SK-N-SH treated with all-trans-retinoic acid at 6 μM for 48 hours (cell line): ENCODE measurements around the gene ZKSCAN5.
A peak's percentile ranks its signal among the peaks of the same experiment; 100 is the strongest.

ENCODE experiments used
- ATAC-seq: fragments of 200-7000 bp; cut with Tn5 transposase; 3 replicates; pipeline ENCODE4 v1.9.1; 2020; ENCODE audit warnings: mild to moderate bottlenecking, moderate library complexity
- ARNTL ChIP-seq: fragments of 450-650 bp; formaldehyde crosslinking; IDR thresholded peaks from 2 replicates; pipeline ENCODE4 v1.5.0; 2020; ENCODE audit warnings: low read depth, mild to moderate bottlenecking, moderate library complexity, borderline replicate concordance
- BACH2 ChIP-seq: fragments of 250-450 bp; sonication (Bioruptor Pico); IDR thresholded peaks from 2 replicates; pipeline ENCODE4 v1.9.0; 2021; ENCODE audit warnings: mild to moderate bottlenecking, borderline replicate concordance
- CREB5 ChIP-seq: fragments of 250-450 bp; sonication (Bioruptor Pico); IDR thresholded peaks from 2 replicates; pipeline ENCODE4 v1.5.1; 2020; ENCODE audit warnings: low read depth, mild to moderate bottlenecking, moderate library complexity
- CSDC2 ChIP-seq: fragments of 250-450 bp; sonication (Bioruptor Pico); IDR thresholded peaks from 2 replicates; pipeline ENCODE4 v1.5.0; 2020; ENCODE audit warnings: mild to moderate bottlenecking, moderate library complexity
- CSRNP3 ChIP-seq: fragments of 250-450 bp; sonication (Bioruptor Pico); IDR thresholded peaks from 2 replicates; pipeline ENCODE4 v1.5.1; 2021; ENCODE audit warnings: mild to moderate bottlenecking, moderate library complexity
- ESRRG ChIP-seq: fragments of 250-450 bp; sonication (Bioruptor Pico); IDR thresholded peaks from 2 replicates; pipeline ENCODE4 v1.6.1; 2021; ENCODE audit warnings: mild to moderate bottlenecking
- GLIS3 ChIP-seq: fragments of 250-450 bp; sonication (Bioruptor Pico); IDR thresholded peaks from 2 replicates; pipeline ENCODE4 v1.5.0; 2020; ENCODE audit warnings: mild to moderate bottlenecking, moderate library complexity
- ISL1 ChIP-seq: fragments of 250-450 bp; sonication (Bioruptor Pico); IDR thresholded peaks from 2 replicates; pipeline ENCODE4 v2.1.2; 2022; ENCODE audit warnings: mild to moderate bottlenecking, moderate library complexity
- PATZ1 ChIP-seq: fragments of 250-450 bp; sonication (Bioruptor Pico); IDR thresholded peaks from 2 replicates; pipeline ENCODE4 v1.8.0; 2020; ENCODE audit warnings: mild to moderate bottlenecking, moderate library complexity, borderline replicate concordance
- POU6F1 ChIP-seq: fragments of 250-450 bp; sonication (Bioruptor Pico); IDR thresholded peaks from 2 replicates; pipeline ENCODE4 v1.8.0; 2021; ENCODE audit warnings: low read depth, mild to moderate bottlenecking, moderate library complexity, borderline replicate concordance
- PPARA ChIP-seq: fragments of 250-450 bp; sonication (Bioruptor Pico); IDR thresholded peaks from 2 replicates; pipeline ENCODE4 v1.5.0; 2020; ENCODE audit warnings: mild to moderate bottlenecking, borderline replicate concordance
- RARB ChIP-seq: fragments of 250-450 bp; sonication (Bioruptor Pico); IDR thresholded peaks from 2 replicates; pipeline ENCODE4 v1.8.0; 2021; ENCODE audit warnings: mild to moderate bottlenecking, moderate library complexity
- SNAI2 ChIP-seq: fragments of 250-450 bp; sonication (Bioruptor Pico); IDR thresholded peaks from 2 replicates; pipeline ENCODE4 v1.5.0; 2020; ENCODE audit warnings: mild to moderate bottlenecking, moderate library complexity
- TCF4 ChIP-seq: fragments of 250-450 bp; sonication (Bioruptor Pico); IDR thresholded peaks from 2 replicates; pipeline ENCODE4 v1.8.0; 2021; ENCODE audit warnings: mild to moderate bottlenecking, moderate library complexity, borderline replicate concordance
- TOX ChIP-seq: fragments of 250-450 bp; sonication (Bioruptor Pico); IDR thresholded peaks from 2 replicates; pipeline ENCODE4 v1.8.0; 2021; ENCODE audit warnings: mild to moderate bottlenecking, moderate library complexity, borderline replicate concordance
- TSHZ2 ChIP-seq: fragments of 250-450 bp; sonication (Bioruptor Pico); IDR thresholded peaks from 2 replicates; pipeline ENCODE4 v1.5.0; 2020; ENCODE audit warnings: mild to moderate bottlenecking, moderate library complexity
- ZFP3 ChIP-seq: fragments of 250-450 bp; sonication (Bioruptor Pico); IDR thresholded peaks from 2 replicates; pipeline ENCODE4 v1.5.0; 2020; ENCODE audit warnings: mild to moderate bottlenecking, moderate library complexity
- ZFP30 ChIP-seq: fragments of 450-650 bp; formaldehyde crosslinking; IDR thresholded peaks from 2 replicates; pipeline ENCODE4 v1.5.0; 2022; ENCODE audit warnings: mild to moderate bottlenecking, moderate library complexity
- ZNF565 ChIP-seq: fragments of 450-650 bp; formaldehyde crosslinking; conservative IDR thresholded peaks from 2 replicates; pipeline ENCODE4 v1.5.0; 2020; ENCODE audit warnings: low read depth, mild to moderate bottlenecking, moderate library complexity
- ZNF70 ChIP-seq: fragments of 450-650 bp; formaldehyde crosslinking; IDR thresholded peaks from 2 replicates; pipeline ENCODE4 v1.5.0; 2020; ENCODE audit warnings: mild to moderate bottlenecking, moderate library complexity
- ZNF8 ChIP-seq: fragments of 450-650 bp; formaldehyde crosslinking; IDR thresholded peaks from 2 replicates; pipeline ENCODE4 v1.5.0; 2020; ENCODE audit warnings: mild to moderate bottlenecking, moderate library complexity

The ZKSCAN5 gene

GRCh38 chr7:99557196-99557607, 52.7 kb downstream of the ZKSCAN5 start:
- ATAC-seq = no peak
- TF ChIP-seq ZFP3 (CRISPR knock-in tag) = no peak
- TF ChIP-seq ZNF565 = no peak
- no peak for TF ChIP-seq SNAI2
- TF ChIP-seq PATZ1 = no peak
- TF ChIP-seq CSRNP3 (CRISPR knock-in tag) = no peak
- no peak for TF ChIP-seq ISL1 (CRISPR knock-in tag)
- TF ChIP-seq ZFP30 (CRISPR knock-in tag) = no peak
- no peak for TF ChIP-seq RARB (CRISPR knock-in tag)
- TF ChIP-seq PPARA (CRISPR knock-in tag) = no peak
- TF ChIP-seq, all 23 proteins: peak for 0

GRCh38 chr7:99557940-99558305, 53.5 kb downstream of the ZKSCAN5 start:
- ATAC-seq = peak; percentile 59
- TF ChIP-seq CSRNP3 (CRISPR knock-in tag) = peak; percentile 47; the same call in 1 of the 2 replicates
- no peak for TF ChIP-seq PPARA (CRISPR knock-in tag)

- peak; percentile 86 for ATAC-seq
- TF ChIP-seq CREB5 (CRISPR knock-in tag) (peak; percentile 18; the same call in 1 of the 2 replicates), POU6F1 (CRISPR knock-in tag) (0 out of 2 replicates have a peak, but pooled peaks have one; percentile 46), BACH2 (CRISPR knock-in tag) (0 out of 2 replicates have a peak, but pooled peaks have one; percentile 74), ZNF565 (no peak), TSHZ2 (0 out of 2 replicates have a peak, but pooled peaks have one; percentile 9), ESRRG (no peak), GLIS3 (CRISPR knock-in tag) (0 out of 2 replicates have a peak, but pooled peaks have one; percentile 79), CSDC2 (CRISPR knock-in tag) (peak; percentile 24; the same call in 1 of the 2 replicates), ARNTL (CRISPR knock-in tag) (no peak), SNAI2 (no peak), ZNF8 (CRISPR knock-in tag) (no peak), ISL1 (CRISPR knock-in tag) (no peak), PATZ1 (no peak), RARB (CRISPR knock-in tag) (no peak), CSRNP3 (CRISPR knock-in tag) (no peak), ZNF70 (no peak), ZFP3 (CRISPR knock-in tag) (peak; percentile 73), PPARA (CRISPR knock-in tag) (no peak), ZFP30 (CRISPR knock-in tag) (no peak), TCF4 (no peak), TOX (CRISPR knock-in tag) (no peak)
Observed at GRCh38 chr7:99558306-99559174, 54.1 kb downstream of the ZKSCAN5 start, which contains the start of gene ZNF655. TSS of gene ZNF655 (plus strand) at chr7:99558642. CDS start at chr7:99560560, 1,918 bp downstream.
